Brain microvascular endothelial cell (primary cell): Measurements from ENCODE around the gene SMIM13.

Source experiments
- DNase-seq: peaks from one replicate; pipeline ENCODE4 v3.0.0-alpha.2; 2020
- H3K27ac ChIP-seq: fragments of 250-450 bp; sonication (Bioruptor Pico); 2 replicates; pipeline ENCODE4 v1.5.1; 2020; ENCODE audit warnings: mild to moderate bottlenecking, moderate library complexity
- H3K27me3 ChIP-seq: fragments of 250-450 bp; sonication (Bioruptor Pico); replicated peaks from 2 replicates; pipeline ENCODE4 v1.5.1; 2020; ENCODE audit warnings: mild to moderate bottlenecking
- H3K36me3 ChIP-seq: fragments of 250-450 bp; sonication (Bioruptor Pico); replicated peaks from 2 replicates; pipeline ENCODE4 v1.5.1; 2020; ENCODE audit warnings: mild to moderate bottlenecking
- H3K4me3 ChIP-seq: 2 replicates; pipeline ENCODE4 v1.5.1; 2011; ENCODE audit warnings: low read depth, mild to moderate bottlenecking, control low read depth, low read length, moderate library complexity
- in situ Hi-C: cut with HindIII; loops from 2 replicates; pipeline ENCODE4 v1.10.0; 2017; ENCODE audit warnings: low sequenced_read_pairs, low pct_ligation_motif_present
- TF ChIP-seq, protein P1 (sequence below): IDR thresholded peaks from 2 replicates; pipeline ENCODE4 v1.5.1; 2011; ENCODE audit warnings: low read depth, mild to moderate bottlenecking, moderate library complexity, low read length, control low read depth, inconsistent platforms; ENCODE audit errors: missing control alignments

The SMIM13 gene

DNA sequence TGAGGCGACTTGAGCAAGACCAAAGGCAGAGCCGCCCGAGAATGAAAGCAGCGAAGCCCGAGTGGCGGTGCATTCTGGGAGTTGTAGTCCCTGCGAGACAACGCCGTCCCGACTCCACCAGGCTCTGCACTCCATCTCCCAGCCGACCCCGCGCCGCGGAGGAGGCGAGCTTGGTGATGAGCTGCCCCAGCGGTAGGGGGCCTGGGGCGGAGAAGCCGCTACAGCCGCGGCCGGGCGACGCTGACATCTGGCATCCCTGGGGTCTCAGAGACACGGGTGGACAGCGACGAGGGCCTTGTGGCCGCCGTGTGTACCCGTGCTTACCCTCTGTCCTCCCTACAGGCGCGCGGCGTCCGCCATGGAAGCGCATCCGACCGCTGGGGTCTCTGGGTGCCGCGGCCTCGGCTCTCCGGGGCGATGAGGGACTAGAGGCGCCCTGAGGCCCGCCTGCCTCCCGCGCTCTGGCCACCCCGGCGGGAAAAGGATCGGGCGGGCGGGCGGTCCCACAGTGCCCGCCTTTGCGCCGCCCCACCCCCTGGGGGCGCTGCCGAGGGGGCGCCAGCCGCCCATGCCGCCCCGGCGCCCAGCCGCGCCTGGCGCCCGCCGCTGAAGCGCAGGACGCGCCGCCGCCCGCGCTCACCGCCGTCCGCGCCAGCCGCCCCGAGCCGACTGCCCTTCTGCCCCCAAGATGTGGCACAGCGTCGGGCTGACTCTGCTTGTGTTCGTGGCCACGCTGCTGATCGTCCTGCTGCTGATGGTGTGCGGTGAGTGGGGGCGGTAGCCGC, at the start of gene SMIM13:
Gene SMIM13, plus strand, starts transcription at position 209 of the 785 bp plus-strand sequence. Its CDS starts 480 bp downstream, at position 689.
- H3K4me3 ChIP-seq = peak within 1 kb of the TSS; percentile 98
- peak within 1 kb of the TSS; percentile 96 for H3K27ac ChIP-seq
- DNase-seq = peak; percentile 98
- no peaks in the 10 kb centered on the region for H3K36me3 ChIP-seq
- in situ Hi-C loops = no loop called here
- TF ChIP-seq, protein P1, sequence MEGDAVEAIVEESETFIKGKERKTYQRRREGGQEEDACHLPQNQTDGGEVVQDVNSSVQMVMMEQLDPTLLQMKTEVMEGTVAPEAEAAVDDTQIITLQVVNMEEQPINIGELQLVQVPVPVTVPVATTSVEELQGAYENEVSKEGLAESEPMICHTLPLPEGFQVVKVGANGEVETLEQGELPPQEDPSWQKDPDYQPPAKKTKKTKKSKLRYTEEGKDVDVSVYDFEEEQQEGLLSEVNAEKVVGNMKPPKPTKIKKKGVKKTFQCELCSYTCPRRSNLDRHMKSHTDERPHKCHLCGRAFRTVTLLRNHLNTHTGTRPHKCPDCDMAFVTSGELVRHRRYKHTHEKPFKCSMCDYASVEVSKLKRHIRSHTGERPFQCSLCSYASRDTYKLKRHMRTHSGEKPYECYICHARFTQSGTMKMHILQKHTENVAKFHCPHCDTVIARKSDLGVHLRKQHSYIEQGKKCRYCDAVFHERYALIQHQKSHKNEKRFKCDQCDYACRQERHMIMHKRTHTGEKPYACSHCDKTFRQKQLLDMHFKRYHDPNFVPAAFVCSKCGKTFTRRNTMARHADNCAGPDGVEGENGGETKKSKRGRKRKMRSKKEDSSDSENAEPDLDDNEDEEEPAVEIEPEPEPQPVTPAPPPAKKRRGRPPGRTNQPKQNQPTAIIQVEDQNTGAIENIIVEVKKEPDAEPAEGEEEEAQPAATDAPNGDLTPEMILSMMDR = peak; percentile 45
- no peaks in the 10 kb centered on the region for H3K27me3 ChIP-seq

DNA sequence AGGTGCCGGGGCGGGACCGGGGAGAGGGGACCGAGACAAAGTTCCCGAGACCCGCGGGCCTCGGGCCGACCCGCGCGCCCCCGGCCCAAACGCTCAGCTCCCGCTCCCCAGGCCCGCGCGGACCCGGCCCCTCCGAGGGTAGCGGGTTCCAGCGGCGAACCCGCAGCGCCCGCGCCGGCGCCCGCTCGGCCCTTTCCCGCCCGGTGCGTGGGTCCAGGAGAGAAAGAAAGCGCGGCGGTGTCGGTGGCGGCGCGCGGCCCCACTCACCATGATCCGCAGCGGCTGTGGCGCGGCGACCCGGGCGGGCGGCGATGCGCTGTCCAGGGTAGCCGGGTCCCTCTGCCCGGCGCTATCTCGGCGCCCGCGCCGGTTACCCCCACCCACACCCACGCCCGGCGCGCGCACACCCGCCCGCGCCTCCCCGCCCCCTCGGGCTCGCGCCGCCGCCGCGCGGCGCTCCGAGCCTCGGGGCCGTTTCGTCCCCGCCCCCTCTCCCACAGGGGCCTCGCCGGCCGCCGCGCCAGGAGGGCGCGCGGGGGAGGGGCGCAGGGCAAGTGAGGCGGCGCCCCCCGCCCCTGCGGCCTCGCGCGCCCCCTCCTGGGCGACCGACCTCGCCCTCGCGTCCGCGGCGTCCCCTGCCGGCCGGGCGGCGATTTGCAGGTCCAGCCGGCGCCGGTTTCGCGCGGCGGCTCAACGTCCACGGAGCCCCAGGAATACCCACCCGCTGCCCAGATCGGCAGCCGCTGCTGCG, 49.5 kb upstream of the SMIM13 start, which contains the start of gene ELOVL2:
Gene ELOVL2, minus strand, starts transcription at position 345 of the 751 bp plus-strand sequence. Its CDS starts 75 bp downstream, at position 270.
- TF ChIP-seq, protein P1 = peak; percentile 58
- in situ Hi-C loops = no loop called here
- DNase-seq = no peak
- H3K36me3 ChIP-seq = no peaks in the 10 kb centered on the region
- no peak within 1 kb of the TSS for H3K27ac ChIP-seq
- no peaks in the 10 kb centered on the region for H3K27me3 ChIP-seq
- peak within 1 kb of the TSS; percentile 53 for H3K4me3 ChIP-seq

GRCh38 chr6:11044712-11045167, 48.9 kb upstream of the SMIM13 start:
- Histone ChIP-seq H3K27ac (no peak overlapping the region), H3K27me3 (no peaks in the 10 kb centered on the region), H3K4me3 (peak overlapping the region; percentile 53), H3K36me3 (no peaks in the 10 kb centered on the region)
- TF ChIP-seq, protein P1 = no peak
- in situ Hi-C loops = no loop called here
- no peak for DNase-seq

DNA sequence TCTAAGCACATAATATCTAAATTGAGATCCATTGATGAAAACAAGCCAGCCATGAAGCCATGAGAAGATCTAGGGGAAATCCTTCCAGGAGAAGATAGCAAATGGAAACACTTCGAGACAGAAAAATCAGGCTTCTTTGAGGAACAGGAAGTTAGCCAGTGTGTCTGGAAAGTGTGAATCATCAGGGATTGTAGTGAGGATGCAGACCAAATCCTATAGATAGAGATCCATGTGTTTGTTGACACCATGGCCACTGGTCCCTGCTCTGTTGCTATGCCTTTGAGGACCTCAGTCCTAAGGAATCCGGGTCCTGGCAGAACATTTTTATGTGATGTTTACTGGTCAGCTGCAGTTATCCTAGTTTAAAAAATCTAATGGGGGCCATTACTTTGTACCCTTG, 42.9 kb upstream of the SMIM13 start:
- DNase-seq = peak; percentile 68
- Histone ChIP-seq H3K27me3 (no peaks in the 10 kb centered on the region), H3K27ac (no peak overlapping the region), H3K36me3 (no peaks in the 10 kb centered on the region), H3K4me3 (no peak overlapping the region)
- TF ChIP-seq, protein P1 = no peak
- in situ Hi-C loops = no loop called here

DNA sequence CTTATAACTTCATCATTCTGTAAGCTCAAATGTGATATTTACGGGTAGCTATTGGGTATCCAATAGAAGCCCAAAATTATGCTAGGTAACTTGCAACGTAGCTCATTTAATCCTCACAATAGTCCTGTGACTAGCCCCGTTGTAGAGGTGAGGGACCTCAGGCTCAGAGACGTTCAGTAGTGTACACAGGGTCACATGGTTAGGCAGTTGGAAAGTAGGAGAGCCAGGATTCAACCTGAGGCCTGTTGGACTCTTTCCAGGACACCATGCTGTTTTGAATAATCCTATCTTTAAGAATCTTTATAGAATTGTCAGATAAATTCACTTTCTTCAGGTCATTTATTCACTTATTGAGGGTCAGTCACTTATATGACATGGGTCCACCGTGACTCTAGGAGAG, 40.3 kb upstream of the SMIM13 start:
- in situ Hi-C loops = no loop called here
- TF ChIP-seq, protein P1 = no peak
- Histone ChIP-seq H3K36me3 (no peaks in the 10 kb centered on the region), H3K4me3 (no peak overlapping the region), H3K27me3 (no peaks in the 10 kb centered on the region), H3K27ac (no peak overlapping the region)
- no peak for DNase-seq
